GM10266 (cell line): ENCODE data around the gene POMT1.

Experiments used
- DNase-seq: peaks from one replicate; pipeline ENCODE4 v3.0.0; 2012; ENCODE audit errors: extremely low spot score
- CTCF ChIP-seq: IDR thresholded peaks from 2 replicates; pipeline ENCODE4 v1.5.1; 2012; ENCODE audit warnings: mild to moderate bottlenecking, low read depth; ENCODE audit not compliant: control insufficient read depth, insufficient read depth; ENCODE audit errors: missing control alignments

Gene POMT1

GRCh38 chr9:131473891-131474290 is 28.8 kb upstream of the POMT1 start:
- DNase-seq, result no peak
- TF ChIP-seq CTCF, result no peak

GRCh38 chr9:131474711-131475110 is 28.0 kb upstream of the POMT1 start:
- TF ChIP-seq CTCF, result no peak

GRCh38 chr9:131475111-131475955 is 27.4 kb upstream of the POMT1 start:
- no peak for TF ChIP-seq CTCF
- no peak for DNase-seq

More at GRCh38 chr9:131474711-131475110, 28.0 kb upstream of the POMT1 start:
- DNase-seq, result no peak

- peak; percentile 35 for TF ChIP-seq CTCF
- no peak for DNase-seq
Measured at GRCh38 chr9:131475956-131476776, 26.6 kb upstream of the POMT1 start.

- DNase-seq, result no peak
- no peak for TF ChIP-seq CTCF
Measured at GRCh38 chr9:131476777-131477345, 25.9 kb upstream of the POMT1 start.

- no peak for DNase-seq
- no peak for TF ChIP-seq CTCF
Measured at GRCh38 chr9:131477367-131477766, 25.4 kb upstream of the POMT1 start.
